Measurements from ENCODE around the gene IL9. TPM values are rescaled to one million over a fixed set of nuclear protein-coding genes. Genes with fewer than 3 reads are reported as not detected.

IL9 gene
- total and polyA plus RNA-seq, 2 of the 4 experiments (the other 2 are of a cell fraction), result not detected

- Histone ChIP-seq H4K20me1 (ENCODE audit: insufficient read depth, low read length) (no peaks in the 10 kb centered on the region), H4K91ac (ENCODE audit: insufficient read depth, low read depth, low read length) (no peak overlapping the region), H3K36me3 (ENCODE audit: control insufficient read depth, insufficient read depth, low read length) (no peaks in the 10 kb centered on the region), H3K27me3 (ENCODE audit: control insufficient read depth, insufficient read depth, low read length) (no peaks in the 10 kb centered on the region; the same call in 1 of the 2 replicates), H3K23ac (ENCODE audit: low read depth, low read length) (no peak overlapping the region), H2AK5ac (ENCODE audit: low read depth, low read length) (no peak overlapping the region), H3K27ac (ENCODE audit: insufficient read depth, low read length) (no peak overlapping the region), H2AFZ (replicated peaks; ENCODE audit: low read length, poor library complexity) (peak overlapping the region; percentile 21), H3K56ac (ENCODE audit: extremely low read depth, insufficient read depth, low read length) (no peak overlapping the region), H2BK20ac (ENCODE audit: low read depth, low read length) (no peak overlapping the region), H4K5ac (ENCODE audit: low read depth, low read length) (no peak overlapping the region), H3K18ac (ENCODE audit: low read depth, low read length) (no peak overlapping the region), H3K79me1 (ENCODE audit: low read depth in 1 of 2, low read length in 2 of 2) (no peaks in the 10 kb centered on the region), H3K4ac (ENCODE audit: low read depth, low read length) (no peak overlapping the region), H3K9ac (ENCODE audit: low read depth, low read length) (no peak overlapping the region), H3K9me3 (ENCODE audit: control insufficient read depth, insufficient read depth, low read length) (no peaks in the 10 kb centered on the region), H3K14ac (replicated peaks; ENCODE audit: low read depth, low read length) (no peak overlapping the region), H2BK120ac (ENCODE audit: low read depth, low read length) (no peak overlapping the region), H2AK9ac (replicated peaks; ENCODE audit: low read depth, low read length, poor library complexity) (no peak overlapping the region), H3K4me2 (ENCODE audit: low read depth, low read length) (no peak overlapping the region), H4K8ac (ENCODE audit: low read depth in 2 of 2, low read length in 2 of 2) (no peak overlapping the region), H3K9me1 (ENCODE audit: insufficient read depth, low read length) (no peaks in the 10 kb centered on the region), H3K4me1 (ENCODE audit: control insufficient read depth, insufficient read depth, low read length) (no peaks in the 10 kb centered on the region), H2BK15ac (ENCODE audit: low read depth, low read length) (no peak overlapping the region), H3K4me3 (ENCODE audit: insufficient read depth, low read depth, low read length) (no peak overlapping the region), H2BK5ac (ENCODE audit: low read depth, low read length, poor library complexity, severe bottlenecking) (no peak overlapping the region)
- 72% methylated on average over 8 of the region's 24 CpGs; no CpG with 5 or more reads in 1 of the 2 experiments for WGBS, 2 experiments (ENCODE audit: extremely low coverage in 2 of 2, insufficient read length in 1 of 2)
- dilution Hi-C loops (cut with HindIII; ENCODE audit: low sequenced_read_pairs, unreplicated experiment) (no loop called here), intact Hi-C loops (cut with micrococcal nuclease) (no loop called here), in situ Hi-C loops (cut with MboI; ENCODE audit: low sequenced_read_pairs) (no loop called here)
- ATAC-seq (ENCODE audit: low read depth) (no peak), DNase-seq (no peak)
- CTCF ChIA-PET, result no interaction called here
- TF ChIP-seq NFE2L2 (IDR thresholded peaks at IDR 0.05; ENCODE audit: low read depth, low read length), result no peak
- TF ChIP-seq CHD1 (IDR thresholded peaks at IDR 0.05; ENCODE audit: low read depth, low read length), result no peak
- TF ChIP-seq BHLHE40 (IDR thresholded peaks at IDR 0.05; ENCODE audit: low read depth, low read length), result no peak
- no peak for TF ChIP-seq MAZ (IDR thresholded peaks at IDR 0.05; ENCODE audit: borderline replicate concordance, low read depth, low read length)
- no TSS peak for BruUV-seq (replicated peaks)
- POLR2A ChIA-PET (ENCODE audit: unreplicated experiment), result no interaction called here
Measured at GRCh38 chr5:135851186-135851914, 44.3 kb downstream of the IL9 start.

Measured in IMR-90 (cell line).